CD14-positive monocyte (primary cell): ENCODE measurements around the gene RRP9. TPM values are rescaled to one million over a fixed set of nuclear protein-coding genes. Genes with fewer than 3 reads are reported as not detected.

ENCODE experiments used
- DNase-seq, 3 donors: peaks; one replicate each; pipeline ENCODE4 v3.0.0-alpha.2; 2011 to 2022
- H2AFZ ChIP-seq: 2 replicates; pipeline ENCODE4 v1.6.0; 2012; ENCODE audit warnings: mild to moderate bottlenecking, low read depth, low read length, inconsistent platforms; ENCODE audit not compliant: insufficient read depth, poor library complexity, severe bottlenecking
- H3K27ac ChIP-seq, 2 donors: 1 replicate in 1 of 2; 2 replicates in 1 of 2; pipeline ENCODE4 v1.5.1; 2012 to 2013; ENCODE audit warnings: low read length in 2 of 2, control low read depth in 1 of 2, inconsistent platforms in 1 of 2, low read depth in 1 of 2, mild to moderate bottlenecking in 1 of 2
- H3K27me3 ChIP-seq, 2 donors: one replicate each; pipeline versions ENCODE4 v1.6.0 to v1.6.1; 2011 to 2013; ENCODE audit warnings: low read length in 2 of 2; ENCODE audit not compliant: control insufficient read depth in 2 of 2, insufficient read depth in 2 of 2
- H3K36me3 ChIP-seq, 2 donors: replicated peaks in 1 of 2; 1 replicate in 1 of 2; 2 replicates in 1 of 2; pipeline versions ENCODE4 v1.5.1 to v1.6.1; 2012 to 2013; ENCODE audit warnings: low read length in 2 of 2, control low read depth in 1 of 2, inconsistent platforms in 1 of 2, mild to moderate bottlenecking in 1 of 2; ENCODE audit not compliant: insufficient read depth in 2 of 2, control insufficient read depth in 1 of 2
- H3K4me1 ChIP-seq, 2 donors: 1 replicate in 1 of 2; 2 replicates in 1 of 2; pipeline versions ENCODE4 v1.5.1 to v1.6.1; 2012 to 2013; ENCODE audit warnings: low read length in 2 of 2, control low read depth in 1 of 2, inconsistent platforms in 1 of 2, mild to moderate bottlenecking in 1 of 2, moderate library complexity in 1 of 2; ENCODE audit not compliant: insufficient read depth in 2 of 2, control insufficient read depth in 1 of 2
- H3K4me2 ChIP-seq: replicated peaks from 2 replicates; pipeline ENCODE3; 2012; ENCODE audit warnings: low read length, moderate library complexity, mild to moderate bottlenecking; ENCODE audit not compliant: poor library complexity, severe bottlenecking; ENCODE audit errors: extremely low read depth
- H3K4me3 ChIP-seq, 3 experiments: fragments of 200-600 bp in 1 of 3; sonication (generic) in 1 of 3; replicated peaks in 1 of 3; 1 replicate in 2 of 3; 2 replicates in 1 of 3; pipeline ENCODE4 v1.5.1; 2011 to 2013; ENCODE audit warnings: low read length in 3 of 3, mild to moderate bottlenecking in 3 of 3, control low read depth in 2 of 3, low read depth in 2 of 3, inconsistent platforms in 1 of 3, moderate library complexity in 1 of 3
- H3K79me2 ChIP-seq: 2 replicates; pipeline ENCODE4 v1.6.0; 2012; ENCODE audit warnings: mild to moderate bottlenecking, control low read depth, inconsistent platforms, low read length, moderate library complexity; ENCODE audit not compliant: insufficient read depth
- H3K9ac ChIP-seq: 2 replicates; pipeline ENCODE4 v1.6.0; 2017; ENCODE audit warnings: low read length, mild to moderate bottlenecking; ENCODE audit not compliant: insufficient read depth, poor library complexity, severe bottlenecking
- H3K9me3 ChIP-seq, 2 donors: replicated peaks in 1 of 2; 1 replicate in 1 of 2; 2 replicates in 1 of 2; pipeline versions ENCODE4 v1.5.1 to v1.6.1; 2012 to 2013; ENCODE audit warnings: low read length in 2 of 2, control low read depth in 1 of 2; ENCODE audit not compliant: control insufficient read depth in 1 of 2, insufficient read depth in 1 of 2
- H4K20me1 ChIP-seq: 2 replicates; pipeline ENCODE4 v1.6.0; 2012; ENCODE audit warnings: mild to moderate bottlenecking, low read length, control low read depth, moderate library complexity; ENCODE audit not compliant: insufficient read depth
- H3K27ac Mint-ChIP-seq, 7 donors: one replicate each; pipeline ENCODE4 v1.8.0; 2020; ENCODE audit warnings: mild to moderate bottlenecking in 7 of 7, mixed read lengths in 7 of 7, moderate library complexity in 6 of 7, inconsistent platforms in 2 of 7
- H3K27me3 Mint-ChIP-seq, 3 donors: one replicate each; pipeline ENCODE4 v1.8.0; 2021 to 2022; ENCODE audit warnings: low read depth in 3 of 3, mild to moderate bottlenecking in 3 of 3, mixed read lengths in 3 of 3, moderate library complexity in 3 of 3, inconsistent platforms in 1 of 3
- H3K36me3 Mint-ChIP-seq, 2 donors: one replicate each; pipeline ENCODE4 v1.8.0; 2020; ENCODE audit warnings: mixed read lengths in 2 of 2, inconsistent platforms in 1 of 2, mild to moderate bottlenecking in 1 of 2
- H3K4me1 Mint-ChIP-seq: one replicate; pipeline ENCODE4 v1.8.0; 2020; ENCODE audit warnings: mild to moderate bottlenecking, mixed read lengths
- H3K4me3 Mint-ChIP-seq, 2 donors: one replicate each; pipeline ENCODE4 v1.8.0; 2020; ENCODE audit warnings: mild to moderate bottlenecking in 2 of 2, mixed read lengths in 2 of 2, moderate library complexity in 1 of 2
- H3K9me3 Mint-ChIP-seq, 7 donors: one replicate each; pipeline ENCODE4 v1.8.0; 2020 to 2022; ENCODE audit warnings: mixed read lengths in 7 of 7, mild to moderate bottlenecking in 6 of 7, moderate library complexity in 6 of 7, inconsistent platforms in 2 of 7
- WGBS: methylation state at CpG from one replicate; pipeline ENCODE4 v1.1.5; 2013; ENCODE audit warnings: missing lambda C conversion rate; ENCODE audit not compliant: insufficient coverage; 5-methylcytosine and 5-hydroxymethylcytosine counted together
- intact Hi-C, 2 donors: fragments of 100-400 bp; cut with micrococcal nuclease; formaldehyde crosslinking; loops; one replicate each; pipeline versions ENCODE4 v1.15.0 to v1.15.1; 2023
- polyA plus RNA-seq, 3 donors: library from polyadenylated mRNA; depleted of rRNA in 1 of 3; unstranded in 2 of 3; stranded (reverse) in 1 of 3; fragments of 300-500 nt in 2 of 3; fragments of >200 nt in 1 of 3; fragmentation: Illumina TruSeq in 2 of 3; gene quantifications; 1 replicate in 2 of 3; 2 replicates in 1 of 3; pipeline ENCODE4 v1.2.3, GENCODE V29; 2012 to 2021
- TF ChIP-seq, protein P1 (sequence below): fragments of 200-600 bp; IDR thresholded peaks from one replicate; pipeline ENCODE4 v1.8.0; 2022; ENCODE audit warnings: antibody characterized with exemption, mild to moderate bottlenecking

Gene RRP9
- polyA plus RNA-seq, 3 donors: 6.7 to 10.4 (median 9.9) TPM

DNA sequence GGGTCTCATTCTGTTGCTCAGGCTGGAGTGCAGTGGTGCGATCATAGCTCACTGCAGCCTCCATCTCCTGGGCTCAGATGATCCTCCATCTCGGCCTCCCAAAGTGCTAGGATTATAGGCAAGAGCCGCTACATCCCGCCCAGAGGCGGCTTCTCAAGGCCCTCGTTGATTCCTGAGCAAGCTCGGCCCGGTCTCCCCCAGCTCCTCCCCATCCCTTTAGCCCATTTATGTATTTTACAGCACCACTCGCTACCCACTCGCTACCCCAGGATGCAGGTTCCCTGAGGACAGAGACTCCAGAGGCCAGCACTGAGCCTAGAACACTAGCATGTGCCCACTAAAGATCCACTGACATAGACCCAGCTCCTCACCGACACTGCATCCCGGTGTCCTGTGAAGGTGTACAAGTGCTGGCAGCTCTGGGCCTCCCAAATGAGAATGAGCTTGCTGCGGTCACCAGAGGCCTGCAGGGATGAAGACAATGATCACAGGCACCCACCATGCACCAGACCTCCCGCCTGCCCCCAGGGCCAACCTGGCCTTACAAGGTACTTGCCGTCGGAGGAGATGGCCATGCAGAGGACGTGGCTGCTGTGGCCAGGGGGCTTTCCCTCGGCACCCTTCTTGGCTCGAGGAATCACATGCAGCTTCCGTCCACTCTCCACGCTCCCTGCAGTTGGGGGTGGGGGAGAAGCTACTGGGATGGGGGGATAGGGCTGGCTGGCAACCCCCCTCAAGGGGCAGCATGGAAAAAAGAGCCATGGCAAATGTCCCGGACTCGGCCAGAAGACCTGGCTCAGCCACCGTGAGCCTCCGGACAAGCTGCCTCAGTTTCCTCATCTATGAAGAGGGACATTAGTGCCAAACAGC is 5.6 kb downstream of the RRP9 start:
- Histone ChIP-seq H3K27ac (no peak overlapping the region), H4K20me1 (no peaks in the 10 kb centered on the region), H3K79me2 (peaks cover 13% of the 10 kb centered on the region), H3K4me1 (peaks cover 6% of the 10 kb centered on the region in 2 donors), H3K27me3 (no peaks in the 10 kb centered on the region), H3K9ac (no peak overlapping the region), H3K9me3 (no peaks in the 10 kb centered on the region), H3K4me3 (no peak overlapping the region), H3K4me2 (no peak overlapping the region), H3K36me3 (peaks cover 50 to 72% of the 10 kb centered on the region in 2 donors), H2AFZ (no peak overlapping the region)
- peaks cover 0 to 2% (median 0%) of the 10 kb centered on the region in 7 donors for H3K9me3 Mint-ChIP-seq
- TF ChIP-seq, protein P1, sequence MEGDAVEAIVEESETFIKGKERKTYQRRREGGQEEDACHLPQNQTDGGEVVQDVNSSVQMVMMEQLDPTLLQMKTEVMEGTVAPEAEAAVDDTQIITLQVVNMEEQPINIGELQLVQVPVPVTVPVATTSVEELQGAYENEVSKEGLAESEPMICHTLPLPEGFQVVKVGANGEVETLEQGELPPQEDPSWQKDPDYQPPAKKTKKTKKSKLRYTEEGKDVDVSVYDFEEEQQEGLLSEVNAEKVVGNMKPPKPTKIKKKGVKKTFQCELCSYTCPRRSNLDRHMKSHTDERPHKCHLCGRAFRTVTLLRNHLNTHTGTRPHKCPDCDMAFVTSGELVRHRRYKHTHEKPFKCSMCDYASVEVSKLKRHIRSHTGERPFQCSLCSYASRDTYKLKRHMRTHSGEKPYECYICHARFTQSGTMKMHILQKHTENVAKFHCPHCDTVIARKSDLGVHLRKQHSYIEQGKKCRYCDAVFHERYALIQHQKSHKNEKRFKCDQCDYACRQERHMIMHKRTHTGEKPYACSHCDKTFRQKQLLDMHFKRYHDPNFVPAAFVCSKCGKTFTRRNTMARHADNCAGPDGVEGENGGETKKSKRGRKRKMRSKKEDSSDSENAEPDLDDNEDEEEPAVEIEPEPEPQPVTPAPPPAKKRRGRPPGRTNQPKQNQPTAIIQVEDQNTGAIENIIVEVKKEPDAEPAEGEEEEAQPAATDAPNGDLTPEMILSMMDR: no peak
- intact Hi-C loops: loop anchor here in 1 of 2 donors (5.0 kb wide), 1 partner anchor 186 kb away; no protein-coding TSS in a partner anchor
- peaks cover 0 to 2% (median 0%) of the 10 kb centered on the region in 3 donors for H3K27me3 Mint-ChIP-seq
- no peak overlapping the region for H3K4me3 Mint-ChIP-seq
- peaks cover 64 to 70% of the 10 kb centered on the region in 2 donors for H3K36me3 Mint-ChIP-seq
- peak overlapping the region in 2 of 7 donors; percentile 24 to 61 for H3K27ac Mint-ChIP-seq
- no peak for DNase-seq
- H3K4me1 Mint-ChIP-seq: peaks cover 13% of the 10 kb centered on the region
- WGBS: 99% methylated on average over 21 of the region's 25 CpGs

DNA sequence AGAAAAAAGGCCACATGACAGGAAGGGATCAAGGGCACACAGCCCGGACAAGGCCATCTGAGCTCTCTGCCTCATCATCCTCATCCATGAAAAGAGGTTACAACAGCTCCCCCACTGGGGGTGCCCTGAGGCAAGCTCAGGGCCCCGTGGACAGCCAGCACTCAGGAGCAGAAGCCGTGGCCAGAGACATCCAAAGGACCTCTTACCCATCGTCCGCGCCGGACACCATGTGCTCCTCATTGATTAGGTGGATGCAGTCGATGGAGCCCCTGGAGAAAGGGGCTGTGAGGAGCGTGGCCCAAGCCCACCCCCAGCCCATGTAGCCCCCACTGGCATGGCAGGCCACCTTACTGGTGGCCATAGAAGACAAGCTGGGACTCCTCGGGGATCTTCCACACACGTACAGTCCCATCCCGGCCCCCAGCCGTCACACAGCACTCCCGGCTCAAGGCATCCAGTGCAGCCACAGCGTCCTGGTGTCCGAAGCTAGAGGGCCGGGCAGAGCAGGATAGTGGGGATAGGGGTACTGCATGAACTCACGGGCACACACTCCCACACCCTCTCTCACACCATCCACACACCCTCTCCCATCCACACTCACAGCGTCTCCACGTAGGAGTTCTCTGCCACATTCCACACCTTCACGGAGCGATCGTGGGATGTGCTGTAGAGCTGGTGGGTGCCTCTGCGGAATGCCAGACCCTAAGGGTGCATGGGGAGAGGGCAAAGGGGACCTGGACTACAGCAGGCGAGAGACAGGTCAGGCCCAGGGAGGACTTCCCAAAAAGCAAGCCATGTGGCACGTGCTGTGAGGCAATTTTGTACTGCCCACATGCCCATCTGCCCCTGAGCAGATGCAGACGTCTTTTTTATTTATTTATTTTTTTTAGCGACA is 6.5 kb downstream of the RRP9 start:
- Mint-ChIP-seq H3K4me3 (no peak overlapping the region), H3K4me1 (peaks cover 5% of the 10 kb centered on the region), H3K9me3 (peaks cover 0 to 2% (median 0%) of the 10 kb centered on the region in 7 donors), H3K27me3 (peaks cover 0 to 4% (median 0%) of the 10 kb centered on the region in 3 donors), H3K27ac (peak overlapping the region in 1 of 7 donors; percentile 61), H3K36me3 (peaks cover 61 to 70% of the 10 kb centered on the region in 2 donors)
- H3K4me1 ChIP-seq: no peaks in the 10 kb centered on the region
- intact Hi-C loops: loop anchor here in 1 of 2 donors (5.0 kb wide), 1 partner anchor 187 kb away; no protein-coding TSS in a partner anchor
- no peak overlapping the region for H2AFZ ChIP-seq
- no peaks in the 10 kb centered on the region for H3K9me3 ChIP-seq
- no peak overlapping the region for H3K9ac ChIP-seq
- no peak for DNase-seq
- no peaks in the 10 kb centered on the region for H4K20me1 ChIP-seq
- no peak overlapping the region for H3K27ac ChIP-seq
- WGBS: 98% methylated on average over 12 of the region's 28 CpGs
- TF ChIP-seq, protein P1: no peak
- H3K36me3 ChIP-seq: peaks cover 50 to 72% of the 10 kb centered on the region in 2 donors
- no peak overlapping the region for H3K4me2 ChIP-seq
- H3K27me3 ChIP-seq: no peaks in the 10 kb centered on the region
- peaks cover 4% of the 10 kb centered on the region for H3K79me2 ChIP-seq
- no peak overlapping the region for H3K4me3 ChIP-seq
